Inflammatory macrophage treated with lipopolysaccharide for 4 hours (primary cell): ENCODE measurements around the gene MRGPRG.
"Not testable (repeated sequence)": the region's sequence is repeated elsewhere in the genome, so short reads cannot be mapped to it uniquely, and the experiment has no call there.

Experiments used
- DNase-seq: peaks from one replicate; pipeline ENCODE4 v3.0.0-alpha.2; 2020

MRGPRG gene, protein sequence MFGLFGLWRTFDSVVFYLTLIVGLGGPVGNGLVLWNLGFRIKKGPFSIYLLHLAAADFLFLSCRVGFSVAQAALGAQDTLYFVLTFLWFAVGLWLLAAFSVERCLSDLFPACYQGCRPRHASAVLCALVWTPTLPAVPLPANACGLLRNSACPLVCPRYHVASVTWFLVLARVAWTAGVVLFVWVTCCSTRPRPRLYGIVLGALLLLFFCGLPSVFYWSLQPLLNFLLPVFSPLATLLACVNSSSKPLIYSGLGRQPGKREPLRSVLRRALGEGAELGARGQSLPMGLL

DNA sequence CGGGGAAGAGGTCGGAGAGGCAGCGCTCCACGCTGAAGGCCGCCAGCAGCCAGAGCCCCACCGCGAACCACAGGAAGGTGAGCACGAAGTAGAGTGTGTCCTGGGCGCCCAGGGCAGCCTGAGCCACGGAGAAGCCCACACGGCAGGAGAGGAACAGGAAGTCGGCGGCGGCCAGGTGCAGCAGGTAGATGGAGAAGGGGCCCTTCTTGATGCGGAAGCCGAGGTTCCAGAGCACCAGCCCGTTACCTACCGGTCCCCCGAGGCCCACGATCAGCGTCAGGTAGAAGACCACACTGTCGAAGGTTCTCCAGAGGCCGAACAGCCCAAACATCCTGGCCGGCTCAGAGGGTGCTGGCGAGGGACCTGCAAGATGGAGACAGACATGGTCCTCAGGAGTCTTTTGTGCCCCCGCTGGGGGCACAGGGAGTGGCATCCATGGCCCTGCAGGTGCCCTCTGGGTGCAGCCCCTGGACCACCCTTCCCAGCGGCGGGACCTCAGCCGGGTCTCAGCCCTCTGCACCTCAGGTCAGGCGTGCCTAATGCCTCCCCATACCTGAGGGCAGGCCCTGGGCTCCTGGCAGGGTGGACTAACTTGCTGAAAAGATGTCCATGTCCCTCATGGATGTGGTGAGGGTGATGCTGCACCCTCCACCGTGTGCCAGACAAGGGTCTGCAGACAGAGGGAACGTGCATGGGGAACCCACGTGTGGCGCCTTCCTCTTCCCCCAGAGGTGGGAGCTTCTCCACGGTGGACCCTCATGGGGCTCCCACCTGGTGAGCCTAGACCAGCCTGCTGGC lies at the start of gene MRGPRG:
Gene MRGPRG (minus strand): TSS at position 331 of the 798 bp plus-strand sequence. CDS start 0 bp downstream, at position 331.
- no peak for DNase-seq

DNA sequence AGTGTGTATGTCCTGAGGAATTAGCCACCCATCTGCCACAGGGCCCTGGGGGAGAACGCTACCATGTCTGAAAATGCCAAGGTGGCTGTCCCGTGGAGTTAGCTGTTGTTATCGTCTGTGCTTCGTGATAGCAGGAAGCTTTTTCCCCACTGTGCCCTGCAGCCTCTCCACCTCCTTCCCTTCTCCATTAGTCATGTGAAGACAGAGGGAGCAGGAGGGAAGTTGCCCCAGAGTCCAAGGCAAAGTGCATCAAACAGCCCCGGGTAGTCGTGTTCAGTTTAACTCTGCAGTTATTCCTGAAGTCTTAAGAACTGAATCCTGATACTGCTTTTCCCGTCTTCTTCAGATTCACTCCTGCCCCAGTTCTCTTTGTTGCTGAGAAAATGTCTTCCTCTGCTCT lies 43.9 kb upstream of the MRGPRG start:
- not testable (repeated sequence) for DNase-seq

DNA sequence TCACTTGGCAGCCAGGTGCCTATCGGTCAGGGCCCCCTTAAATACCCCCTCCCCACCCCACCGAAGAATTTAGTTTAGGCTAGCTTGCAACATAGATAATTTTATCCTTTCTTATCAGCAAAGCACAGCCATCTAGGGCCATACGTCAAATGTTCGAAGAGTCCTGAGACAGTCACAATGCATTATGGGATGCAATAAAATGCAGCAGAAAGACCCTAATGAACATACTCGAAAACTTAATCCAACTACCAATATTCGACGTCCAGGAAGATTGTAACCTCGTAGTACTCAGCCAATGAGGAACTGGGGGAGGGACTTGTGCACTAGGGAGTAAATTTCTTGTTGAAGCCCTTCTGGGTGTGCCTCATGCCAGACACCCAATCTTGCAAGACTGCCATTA lies 43.2 kb upstream of the MRGPRG start:
- DNase-seq = not testable (repeated sequence)

DNA sequence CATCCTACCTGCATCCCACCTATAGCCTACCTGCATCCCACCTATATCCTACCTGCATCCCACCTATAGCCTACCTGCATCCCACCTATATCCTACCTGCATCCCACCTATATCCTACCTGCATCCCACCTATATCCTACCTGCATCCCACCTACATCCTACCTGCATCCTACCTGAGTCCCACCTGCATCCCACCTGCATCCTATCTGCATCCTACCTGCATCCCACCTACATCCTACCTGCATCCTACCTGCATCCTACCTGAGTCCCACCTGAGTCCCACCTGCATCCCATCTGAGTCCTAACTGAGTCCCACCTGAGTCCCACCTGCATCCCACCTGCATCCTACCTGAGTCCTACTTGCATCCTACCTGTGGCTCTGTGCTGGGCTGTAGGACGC lies 38.9 kb upstream of the MRGPRG start:
- not testable (repeated sequence) for DNase-seq

DNA sequence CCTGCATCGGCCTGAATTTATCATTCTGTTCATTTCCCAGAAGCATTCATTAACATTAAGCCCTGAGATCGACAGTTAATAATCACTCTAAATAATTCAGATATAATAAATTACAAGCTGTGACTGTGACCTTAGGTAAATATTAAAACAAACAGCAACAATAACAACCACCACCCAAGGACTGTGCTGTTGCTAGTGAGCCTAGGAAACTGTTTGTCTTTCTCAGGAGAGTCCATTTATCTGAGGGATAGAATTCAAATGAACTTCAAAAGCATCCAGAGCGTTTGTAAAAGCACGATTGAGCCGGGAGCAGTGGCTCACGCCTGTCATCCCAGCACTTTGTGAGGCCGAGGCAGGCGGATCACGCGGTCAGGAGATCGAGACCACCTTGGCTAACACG lies 36.6 kb upstream of the MRGPRG start:
- not testable (repeated sequence) for DNase-seq

DNA sequence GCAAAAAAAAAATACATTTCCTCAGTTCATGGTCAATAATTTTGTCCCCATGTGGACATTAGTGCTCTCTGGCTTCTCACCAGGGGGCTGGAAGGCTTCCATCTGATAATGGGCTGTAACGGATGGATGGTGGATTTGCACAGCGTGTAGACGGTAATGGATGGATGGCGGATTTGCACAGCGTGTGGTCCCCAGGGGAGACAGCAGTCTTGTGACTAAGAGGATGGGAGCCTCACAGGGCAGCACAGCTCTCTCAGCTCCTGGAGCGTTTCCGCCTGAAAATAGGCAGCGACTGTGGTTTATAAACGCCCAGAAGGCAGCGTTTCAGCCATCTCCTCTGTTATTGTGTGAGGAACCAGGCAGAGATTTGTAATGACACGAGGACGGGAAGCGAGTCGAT lies 36.2 kb upstream of the MRGPRG start:
- DNase-seq = not testable (repeated sequence)

DNA sequence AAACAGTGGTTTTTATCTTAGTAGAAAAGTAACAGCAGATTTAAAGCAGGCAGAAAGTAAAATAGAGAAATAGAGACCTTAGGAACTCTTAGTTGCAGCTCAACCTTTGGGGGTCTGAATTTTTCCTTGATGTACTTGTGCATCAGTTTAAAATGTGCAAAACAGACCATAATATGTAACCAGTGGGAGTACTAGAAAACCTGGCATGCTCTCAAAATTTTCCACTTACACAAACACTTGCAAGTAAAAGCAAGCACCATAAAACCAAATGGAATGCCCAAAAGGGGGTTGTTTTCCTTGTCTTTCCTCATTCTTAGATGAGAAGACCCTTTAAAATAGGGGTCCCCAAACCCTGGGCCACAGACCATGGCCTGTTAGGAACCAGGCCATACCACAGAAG lies 26.5 kb upstream of the MRGPRG start:
- no peak for DNase-seq

DNA sequence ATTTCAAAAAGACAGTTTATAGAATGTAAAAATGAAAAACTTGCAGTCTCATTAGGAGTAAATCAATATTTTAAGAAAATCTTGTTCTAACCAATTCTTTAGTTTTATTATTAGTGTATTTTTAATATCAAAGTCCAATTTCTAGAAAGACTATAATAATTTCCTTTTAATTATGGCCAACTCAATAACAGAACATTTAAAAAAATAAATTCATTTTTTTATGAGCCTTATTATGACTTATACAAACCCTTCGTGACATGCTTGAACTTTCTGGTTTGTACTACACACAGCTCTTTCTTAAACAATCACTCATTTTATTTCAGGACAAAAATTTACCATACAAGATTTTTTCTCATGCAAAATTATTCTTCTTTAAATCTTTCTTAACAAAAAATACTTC lies 25.3 kb upstream of the MRGPRG start:
- no peak for DNase-seq

DNA sequence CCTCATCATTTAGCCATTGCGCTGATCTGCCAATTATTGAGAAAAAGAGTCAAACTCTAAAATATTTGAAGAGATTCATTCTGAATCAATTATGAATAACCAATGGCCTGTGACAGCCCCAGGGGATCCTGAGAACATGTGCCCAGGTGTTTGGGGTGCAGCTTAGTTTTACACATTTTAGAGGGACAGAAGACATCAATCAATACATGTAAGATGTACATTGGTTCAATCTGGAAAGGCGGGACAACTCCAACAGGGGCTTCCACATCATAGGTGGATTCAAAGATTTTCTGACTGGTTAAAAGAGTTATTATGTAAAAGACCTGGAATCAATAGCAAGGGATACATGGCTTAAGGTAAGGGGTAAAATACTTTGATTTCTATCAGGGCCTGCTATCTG lies 18.5 kb upstream of the MRGPRG start:
- DNase-seq = no peak

DNA sequence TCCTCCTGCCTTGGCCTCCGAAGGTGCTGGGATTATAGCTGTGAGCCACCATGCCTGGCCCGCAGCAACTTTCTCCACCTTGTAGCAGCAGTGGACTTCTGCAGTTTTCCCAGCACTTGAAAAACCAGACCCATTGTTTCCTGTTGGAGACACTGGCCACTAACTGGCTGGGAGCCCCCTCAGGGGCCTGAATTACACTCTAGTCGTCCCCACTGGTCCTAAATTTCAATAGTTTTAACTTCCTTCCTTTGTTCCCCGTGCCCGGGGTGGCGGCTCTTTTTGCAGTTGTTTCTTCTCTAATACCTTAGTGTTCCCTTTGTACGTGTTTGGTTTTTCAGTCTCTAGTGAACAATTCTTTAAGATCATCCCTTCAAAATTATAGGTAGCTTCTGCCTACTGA lies 16.2 kb upstream of the MRGPRG start:
- no peak for DNase-seq

DNA sequence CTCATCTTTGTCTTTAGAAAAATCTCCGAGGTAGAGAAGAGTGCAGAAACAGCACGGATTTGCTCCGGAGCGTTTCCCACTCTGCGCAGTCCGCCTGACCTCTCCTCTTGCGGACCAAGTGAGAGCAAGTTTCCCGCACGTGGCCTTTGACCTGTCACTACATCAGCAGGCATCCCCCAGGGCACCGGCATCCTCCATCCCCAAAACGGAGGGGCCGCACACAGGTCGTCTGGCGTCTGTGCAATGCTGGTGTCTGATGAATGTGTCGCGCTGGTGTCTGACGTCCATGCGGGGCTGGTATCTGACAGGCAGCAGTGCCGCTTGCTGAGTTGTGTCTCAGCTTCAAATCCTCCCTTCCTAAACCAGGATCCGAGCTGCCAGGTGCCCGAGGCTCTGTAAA lies 14.3 kb upstream of the MRGPRG start:
- DNase-seq = no peak

DNA sequence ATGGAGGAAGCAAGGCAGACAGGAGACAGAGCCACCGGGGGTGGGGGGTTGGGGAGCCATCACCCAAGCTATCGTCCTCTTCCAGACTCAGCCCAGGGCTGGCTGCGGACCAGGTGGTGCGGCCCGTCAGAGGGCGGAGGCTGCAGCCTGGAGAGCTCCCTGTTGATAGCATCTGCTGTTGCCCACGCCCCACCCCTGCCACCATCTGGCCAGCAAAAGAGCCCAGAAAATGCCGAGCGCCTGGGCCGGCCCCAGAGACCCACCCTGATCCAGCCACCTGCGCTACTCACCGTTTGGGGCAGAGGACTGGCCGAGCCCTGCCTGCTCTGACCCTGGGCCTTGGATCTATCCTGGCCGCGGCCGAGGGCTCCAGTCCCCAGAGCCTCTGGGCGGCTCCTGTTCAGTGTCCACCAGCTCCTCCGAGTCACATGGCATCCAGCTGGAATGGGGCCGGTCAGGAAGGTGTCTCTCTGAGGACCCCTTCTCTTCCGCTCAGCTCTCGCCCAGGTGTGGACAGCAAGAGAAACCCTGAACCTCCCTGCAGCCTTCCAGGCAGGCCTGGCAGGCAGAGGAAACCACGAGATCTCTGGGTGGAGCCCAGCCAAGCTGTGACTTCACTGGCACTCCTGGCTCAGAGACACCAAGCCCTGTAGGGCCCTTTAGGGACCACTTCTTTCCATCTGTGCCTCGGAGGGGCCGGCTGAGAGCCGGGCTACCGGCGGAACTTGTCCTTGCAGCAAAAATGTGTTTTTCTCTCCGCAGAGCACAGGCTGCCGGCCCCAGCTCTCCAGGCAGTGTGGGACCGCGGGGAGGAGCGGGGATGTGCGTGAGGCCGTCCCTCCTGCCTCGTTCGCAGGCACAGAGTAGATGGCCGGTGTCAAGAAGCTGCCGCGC lies 13.5 kb upstream of the MRGPRG start, which contains the start of gene MRGPRE:
Gene MRGPRE (minus strand): TSS at position 567 of the 894 bp plus-strand sequence. CDS start 3,618 bp downstream, outside the sequence.
- no peak for DNase-seq

DNA sequence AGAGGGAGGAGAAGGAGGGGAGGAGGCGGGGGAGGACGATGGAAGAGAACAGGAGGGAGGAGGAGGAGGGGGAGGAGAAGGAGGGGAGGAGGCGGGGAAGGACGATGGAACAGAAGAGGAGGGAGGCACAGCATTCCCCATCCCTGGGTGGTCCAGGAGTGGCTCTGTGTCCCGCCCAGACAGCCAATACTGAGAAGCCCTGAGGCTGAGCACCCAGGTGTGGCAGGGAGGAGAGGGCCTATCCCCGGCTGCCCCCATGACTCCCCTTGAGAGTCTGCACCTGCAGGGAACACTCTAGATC lies 12.9 kb upstream of the MRGPRG start:
- no peak for DNase-seq

DNA sequence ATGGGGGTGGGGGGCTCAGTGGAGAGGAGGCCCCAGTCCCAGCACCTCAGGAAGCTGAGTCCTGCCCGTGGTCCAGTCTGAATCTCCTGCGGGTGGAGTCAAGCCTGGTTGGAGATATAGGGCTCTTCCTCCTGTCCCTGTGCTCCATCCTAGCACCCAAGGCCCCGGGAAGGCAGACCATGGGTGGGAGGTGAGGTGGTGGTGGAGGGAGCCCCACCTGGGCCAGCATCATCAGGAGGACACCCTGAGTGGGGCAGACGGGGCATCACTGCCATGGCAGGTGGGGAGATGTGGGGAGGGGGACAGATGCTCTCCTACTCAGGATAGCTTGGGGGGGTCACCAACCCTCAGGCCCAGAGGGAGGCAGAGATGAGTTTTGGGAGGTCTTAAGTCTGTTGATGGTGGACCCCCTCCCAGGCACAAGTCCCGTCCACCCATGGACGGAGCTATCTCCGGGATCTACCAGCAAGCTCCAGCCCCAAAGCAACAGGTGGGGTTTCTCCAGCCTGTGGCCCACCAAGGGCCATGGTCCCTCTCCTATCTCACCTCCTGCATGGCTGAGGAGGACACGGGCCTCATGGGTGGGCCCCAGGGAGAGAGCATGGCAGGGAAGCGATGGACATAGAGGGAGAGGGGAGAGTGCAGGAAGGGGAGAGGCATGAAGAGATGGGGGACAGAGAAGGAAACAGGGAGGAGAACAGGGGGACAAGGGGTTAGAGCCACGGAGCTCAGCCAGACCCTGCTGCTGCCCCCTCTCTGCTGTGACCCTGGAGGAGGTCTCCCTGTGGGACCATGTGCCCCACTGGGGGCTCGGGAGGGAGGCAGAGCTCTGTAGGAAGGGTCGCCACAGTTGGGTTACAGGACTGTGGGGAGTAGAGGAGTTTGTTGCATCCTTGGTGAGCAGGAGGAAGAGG lies 12.3 kb upstream of the MRGPRG start:
- no peak for DNase-seq

DNA sequence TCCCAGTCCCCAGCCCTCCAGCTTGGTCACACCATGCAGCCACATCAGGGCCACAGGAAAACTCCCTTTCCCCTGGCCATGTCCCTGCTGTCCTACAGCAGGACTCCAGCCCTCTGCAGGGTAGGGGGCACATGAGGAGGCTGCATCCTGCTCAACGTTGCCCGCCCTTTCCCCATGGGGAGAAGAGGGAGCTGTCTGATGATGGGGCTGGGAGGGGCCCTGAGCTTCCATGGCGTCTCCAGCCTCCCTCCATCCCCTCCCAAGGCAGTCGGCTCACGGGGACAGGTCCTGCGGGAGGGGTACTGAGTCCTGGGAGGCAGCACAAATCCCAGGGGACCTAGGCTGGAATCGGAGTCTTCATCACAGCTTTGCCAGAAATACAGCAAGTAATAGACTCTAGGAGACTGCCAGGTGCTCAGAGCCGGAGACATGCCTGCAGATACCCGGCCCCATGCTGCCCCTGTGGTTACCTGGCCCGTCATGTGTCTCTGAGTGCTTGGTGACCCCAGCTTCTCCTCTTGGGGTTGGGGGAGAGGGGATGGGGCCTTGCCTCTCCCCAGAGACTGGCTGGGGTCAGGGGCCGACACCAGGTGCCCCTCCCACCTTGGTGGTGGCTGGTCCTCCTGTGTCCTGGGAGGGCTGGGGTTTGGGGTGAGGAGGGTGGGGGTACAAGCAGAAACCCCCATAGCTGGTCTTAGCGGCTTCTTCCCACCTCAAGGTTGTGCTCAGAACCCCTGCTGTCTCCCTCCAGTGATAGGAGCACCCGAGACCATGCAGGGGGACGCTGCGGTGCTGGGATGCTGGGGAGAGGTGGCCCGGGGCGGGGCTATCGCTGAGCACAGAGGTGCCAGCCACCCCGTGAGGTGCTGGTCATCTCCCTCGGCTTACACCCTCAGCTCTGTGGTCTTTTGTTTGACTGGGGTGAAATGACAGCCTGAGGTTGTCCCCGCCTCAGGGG lies 11.3 kb upstream of the MRGPRG start:
- no peak for DNase-seq

DNA sequence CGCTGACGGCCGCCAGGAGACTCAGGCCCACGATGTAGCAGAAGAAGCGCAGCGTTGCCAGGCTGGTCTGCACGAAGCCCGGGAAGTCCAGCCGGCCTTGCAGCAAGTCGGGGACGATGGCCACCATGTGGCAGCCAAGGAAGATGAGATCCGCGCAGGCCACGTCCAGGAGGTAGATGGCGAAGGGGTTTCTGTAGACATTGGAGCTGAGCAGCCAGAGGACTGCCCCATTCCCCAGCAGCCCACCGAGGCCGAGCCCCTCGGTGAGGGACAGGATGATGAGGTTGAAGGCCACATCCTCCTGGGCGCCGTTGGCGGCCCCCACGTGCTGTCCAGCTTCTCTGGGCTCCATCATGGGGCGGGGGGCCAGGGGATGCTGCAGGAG lies 9.8 kb upstream of the MRGPRG start:
- DNase-seq = no peak

DNA sequence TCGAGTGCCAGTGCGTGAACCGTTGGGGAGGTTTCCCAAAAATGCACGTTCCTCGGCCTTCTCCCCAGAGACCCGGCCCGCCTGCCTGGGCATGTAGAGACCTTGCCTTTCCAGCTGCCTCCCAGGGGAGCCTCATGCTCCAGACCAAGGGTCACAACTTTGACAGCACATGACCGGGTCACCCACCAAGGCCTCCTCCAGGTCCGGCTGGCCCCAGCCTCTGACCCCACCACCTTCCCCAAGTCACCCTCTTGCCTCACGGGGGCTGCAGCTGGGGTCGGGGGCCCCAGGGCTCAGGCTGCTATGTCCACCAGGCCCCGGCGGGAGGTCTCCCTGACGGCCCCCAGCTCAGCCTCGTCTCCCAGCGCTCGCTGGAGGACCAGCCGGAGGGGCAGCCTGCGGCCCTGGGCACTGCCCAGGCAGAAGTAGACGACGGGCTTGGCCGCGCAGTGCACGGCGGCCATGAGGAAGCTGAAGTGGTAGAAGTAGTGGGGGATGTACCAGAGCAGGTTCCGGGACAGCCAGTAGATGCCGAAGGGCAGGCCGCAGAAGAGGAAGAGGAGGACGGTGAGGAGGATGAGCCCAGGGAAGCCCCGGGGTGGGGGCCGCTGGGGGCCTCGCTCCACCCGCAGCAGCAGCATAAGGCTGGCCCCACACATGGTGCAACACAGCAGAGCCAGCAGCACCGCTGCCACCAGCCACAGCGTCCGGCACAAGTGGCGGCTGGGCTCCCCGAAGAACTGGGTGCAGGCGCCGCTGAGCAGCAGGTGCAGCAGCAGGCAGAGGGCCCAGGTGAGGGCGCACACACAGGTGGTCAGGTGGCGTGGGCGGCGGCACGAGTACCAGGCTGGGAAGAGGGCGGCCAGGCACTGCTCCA lies 9.2 kb upstream of the MRGPRG start:
- no peak for DNase-seq

DNA sequence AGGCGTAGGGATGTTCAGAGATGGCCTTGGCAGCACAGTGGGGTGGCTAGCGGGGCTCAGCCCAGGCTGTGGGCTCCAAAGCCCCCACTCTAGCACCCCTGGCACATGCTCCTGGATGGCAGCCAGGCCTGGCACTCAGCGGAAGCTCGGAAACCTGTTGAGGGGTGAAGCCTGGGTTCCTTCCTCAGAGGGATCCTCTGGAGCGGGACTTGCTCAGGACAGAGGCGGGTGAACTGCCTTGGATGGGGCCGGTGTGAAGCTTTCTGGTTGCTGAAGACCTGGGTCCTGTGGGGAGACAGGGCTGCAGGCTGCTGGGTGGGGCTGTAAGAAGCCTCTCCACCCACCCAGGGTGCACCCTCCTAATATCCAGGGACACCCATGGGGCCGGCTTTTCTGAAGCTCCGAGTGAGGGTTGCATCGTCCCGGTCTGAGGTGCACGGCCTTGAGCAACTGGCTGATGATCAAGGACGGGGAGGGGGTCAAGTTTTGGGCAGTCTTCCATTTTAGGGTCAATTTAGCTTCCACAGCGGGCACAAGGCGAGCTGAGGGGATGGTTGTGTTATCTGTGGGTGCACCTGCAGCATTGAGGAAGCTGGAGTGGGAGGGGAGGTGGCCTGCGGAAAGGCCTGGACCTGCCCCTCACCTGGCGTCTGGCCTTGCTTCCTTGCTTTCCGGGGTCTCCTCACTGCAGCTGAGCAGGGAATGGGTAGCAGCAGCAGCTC lies 8.4 kb upstream of the MRGPRG start:
- DNase-seq = no peak
